Large intestine (tissue), 3 donors: ENCODE measurements around the gene SH3PXD2A. TPM values are rescaled to one million over a fixed set of nuclear protein-coding genes. Genes with fewer than 3 reads are reported as not detected.

Experiments used
- DNase-seq, 2 donors: peaks; one replicate each; pipeline versions ENCODE4 v3.0.0 to v3.0.0-alpha.2; 2013
- H3K27ac ChIP-seq: one replicate; pipeline ENCODE4 v1.5.1; 2013; ENCODE audit warnings: low read length
- H3K27me3 ChIP-seq: 2 replicates; pipeline ENCODE4 v1.6.1; 2013; ENCODE audit warnings: low read length; ENCODE audit not compliant: control insufficient read depth, insufficient read depth
- H3K36me3 ChIP-seq: 2 replicates; pipeline ENCODE4 v1.6.1; 2013; ENCODE audit warnings: low read length; ENCODE audit not compliant: control insufficient read depth, insufficient read depth
- H3K4me1 ChIP-seq: one replicate; pipeline ENCODE4 v1.6.1; 2013; ENCODE audit warnings: low read length; ENCODE audit not compliant: control insufficient read depth, insufficient read depth
- H3K4me3 ChIP-seq: one replicate; pipeline ENCODE4 v1.5.1; 2013; ENCODE audit warnings: low read length
- H3K9me3 ChIP-seq: one replicate; pipeline ENCODE4 v1.6.1; 2013; ENCODE audit warnings: mild to moderate bottlenecking, low read depth, low read length, moderate library complexity; ENCODE audit not compliant: control insufficient read depth
- WGBS: methylation state at CpG from one replicate; pipeline ENCODE4 v1.1.5; 2013; ENCODE audit warnings: low lambda C conversion rate; ENCODE audit not compliant: insufficient coverage; 5-methylcytosine and 5-hydroxymethylcytosine counted together
- polyA plus RNA-seq: library from polyadenylated mRNA; unstranded; fragments of 120-200 nt; gene quantifications from one replicate; pipeline ENCODE4 v1.2.1, GENCODE V29; 2013

Gene SH3PXD2A
- polyA plus RNA-seq, 1 donor, result 32.0 TPM

- peak in 1 of 2 donors; percentile 60 for DNase-seq
- no peaks in the 10 kb centered on the region for H3K27me3 ChIP-seq
- H3K9me3 ChIP-seq, result no peaks in the 10 kb centered on the region
- peaks cover 4% of the 10 kb centered on the region for H3K36me3 ChIP-seq
- no peak overlapping the region for H3K27ac ChIP-seq
- H3K4me1 ChIP-seq, result peaks cover 81% of the 10 kb centered on the region
- 72% methylated on average over 3 of the region's 16 CpGs for WGBS
- H3K4me3 ChIP-seq, result no peak overlapping the region
Measured at GRCh38 chr10:103574097-103575061, 281.0 kb downstream of the SH3PXD2A start.

GRCh38 chr10:103573205-103573487 lies 282.2 kb downstream of the SH3PXD2A start:
- H3K27me3 ChIP-seq, result no peaks in the 10 kb centered on the region
- peaks cover 69% of the 10 kb centered on the region for H3K4me1 ChIP-seq
- no peak overlapping the region for H3K27ac ChIP-seq
- H3K36me3 ChIP-seq, result peaks cover 4% of the 10 kb centered on the region
- no CpG with 5 or more reads among the region's 7 CpGs for WGBS
- H3K9me3 ChIP-seq, result no peaks in the 10 kb centered on the region
- H3K4me3 ChIP-seq, result no peak overlapping the region
- peak in 1 of 2 donors; percentile 58 for DNase-seq

- peak overlapping the region; percentile 74 for H3K27ac ChIP-seq
- peaks cover 63% of the 10 kb centered on the region for H3K4me1 ChIP-seq
- no peaks in the 10 kb centered on the region for H3K27me3 ChIP-seq
- no CpG with 5 or more reads among the region's 10 CpGs for WGBS
- peak overlapping the region; percentile 11 for H3K4me3 ChIP-seq
- DNase-seq, result peak in 1 of 2 donors; percentile 70
- H3K9me3 ChIP-seq, result no peaks in the 10 kb centered on the region
- peaks cover 4% of the 10 kb centered on the region for H3K36me3 ChIP-seq
Measured at GRCh38 chr10:103572347-103573204, 282.8 kb downstream of the SH3PXD2A start.

- H3K27ac ChIP-seq, result peak overlapping the region; percentile 74
- no CpG with 5 or more reads among the region's 18 CpGs for WGBS
- no peak for DNase-seq
Measured at GRCh38 chr10:103571656-103571975, 283.8 kb downstream of the SH3PXD2A start.

GRCh38 chr10:103570844-103571655 lies 284.3 kb downstream of the SH3PXD2A start:
- peak; percentile 94 to 97 for DNase-seq
- Histone ChIP-seq H3K27me3 (no peaks in the 10 kb centered on the region), H3K4me3 (peak overlapping the region; percentile 24), H3K4me1 (peaks cover 54% of the 10 kb centered on the region), H3K9me3 (no peaks in the 10 kb centered on the region), H3K36me3 (peaks cover 4% of the 10 kb centered on the region), H3K27ac (peak overlapping the region; percentile 74)
- no CpG with 5 or more reads among the region's 28 CpGs for WGBS

More at GRCh38 chr10:103571656-103571975, 283.8 kb downstream of the SH3PXD2A start:
- peaks cover 4% of the 10 kb centered on the region for H3K36me3 ChIP-seq
- no peaks in the 10 kb centered on the region for H3K27me3 ChIP-seq
- peak overlapping the region; percentile 24 for H3K4me3 ChIP-seq
- no peaks in the 10 kb centered on the region for H3K9me3 ChIP-seq
- H3K4me1 ChIP-seq, result peaks cover 58% of the 10 kb centered on the region

- WGBS, result no CpG with 5 or more reads among the region's 5 CpGs
- Histone ChIP-seq H3K4me3 (no peak overlapping the region), H3K27me3 (no peaks in the 10 kb centered on the region), H3K36me3 (peaks cover 4% of the 10 kb centered on the region), H3K27ac (peak overlapping the region; percentile 32), H3K9me3 (no peaks in the 10 kb centered on the region), H3K4me1 (peaks cover 50% of the 10 kb centered on the region)
- no peak for DNase-seq
Measured at GRCh38 chr10:103569896-103570295, 285.5 kb downstream of the SH3PXD2A start.

- no peak for DNase-seq
- peaks cover 45% of the 10 kb centered on the region for H3K4me1 ChIP-seq
- no peaks in the 10 kb centered on the region for H3K27me3 ChIP-seq
- no peaks in the 10 kb centered on the region for H3K9me3 ChIP-seq
- H3K36me3 ChIP-seq, result peaks cover 4% of the 10 kb centered on the region
- no peak overlapping the region for H3K27ac ChIP-seq
- 100% methylated on average over 1 of the region's 5 CpGs for WGBS
- no peak overlapping the region for H3K4me3 ChIP-seq
Measured at GRCh38 chr10:103568505-103568904, 286.9 kb downstream of the SH3PXD2A start.

- Histone ChIP-seq H3K27me3 (no peaks in the 10 kb centered on the region), H3K9me3 (no peaks in the 10 kb centered on the region), H3K27ac (no peak overlapping the region), H3K4me3 (no peak overlapping the region), H3K4me1 (peaks cover 27% of the 10 kb centered on the region), H3K36me3 (no peaks in the 10 kb centered on the region)
- no peak for DNase-seq
- no CpG with 5 or more reads among the region's 3 CpGs for WGBS
Measured at GRCh38 chr10:103566536-103566935, 288.8 kb downstream of the SH3PXD2A start.

GRCh38 chr10:103564776-103565520 lies 290.4 kb downstream of the SH3PXD2A start:
- DNase-seq, result peak in 1 of 2 donors; percentile 60
- H3K9me3 ChIP-seq, result peaks cover 3% of the 10 kb centered on the region
- no peak overlapping the region for H3K4me3 ChIP-seq
- no peaks in the 10 kb centered on the region for H3K36me3 ChIP-seq
- no CpG with 5 or more reads among the region's 12 CpGs for WGBS
- peaks cover 14% of the 10 kb centered on the region for H3K4me1 ChIP-seq
- no peak overlapping the region for H3K27ac ChIP-seq
- no peaks in the 10 kb centered on the region for H3K27me3 ChIP-seq
